Hematopoietic multipotent progenitor cell treated with erythropoietin and hydrocortisone succinate and interleukin-3 and kit ligand, for 15 days (in vitro differentiated cells): ENCODE data around the gene AMPD3.

Source experiments
- DNase-seq: peaks from one replicate; pipeline ENCODE4 v3.0.0-alpha.2; 2015; ENCODE audit warnings: low spot score

Gene AMPD3

DNA sequence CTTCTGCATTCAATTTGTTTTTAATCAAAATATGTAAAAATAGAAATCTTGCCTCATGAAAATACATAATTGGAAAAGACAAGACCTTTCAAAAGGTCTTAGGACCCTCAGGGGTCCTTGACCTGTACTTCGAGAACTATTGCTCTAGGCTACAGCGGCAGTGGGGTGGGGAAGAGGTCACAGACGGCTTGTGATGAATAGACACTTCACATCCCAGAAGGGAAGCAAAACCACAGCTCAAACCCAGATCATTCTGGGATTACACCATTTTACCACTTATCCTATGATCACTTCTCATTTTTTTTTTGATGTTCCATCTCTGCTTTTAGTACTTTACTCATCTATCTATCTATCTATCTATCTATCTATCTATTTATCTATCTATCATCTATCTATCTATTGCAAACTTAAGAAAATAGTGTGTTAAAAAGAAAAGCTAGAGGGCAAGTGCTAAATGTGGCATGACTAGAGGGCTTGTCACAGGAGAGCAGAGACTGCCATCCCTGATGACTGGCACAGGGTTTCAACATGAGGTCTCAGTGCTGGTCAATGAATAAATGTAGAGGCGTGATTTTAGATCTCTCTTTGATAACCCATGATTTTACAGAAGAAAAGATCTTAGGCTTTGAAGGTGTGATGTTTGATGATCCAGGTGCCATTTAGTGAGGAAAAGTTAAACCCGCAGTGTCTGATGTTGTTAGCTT, 48.9 kb downstream of the AMPD3 start:
- no peak for DNase-seq

GRCh38 chr11:10504490-10504889, 49.4 kb downstream of the AMPD3 start:
- no peak for DNase-seq

- no peak for DNase-seq
These were observed 50.4 kb downstream of the AMPD3 start for GRCh38 chr11:10505278-10506007.

- DNase-seq, result no peak
These were observed 50.9 kb downstream of the AMPD3 start for GRCh38 chr11:10506008-10506370.

DNA sequence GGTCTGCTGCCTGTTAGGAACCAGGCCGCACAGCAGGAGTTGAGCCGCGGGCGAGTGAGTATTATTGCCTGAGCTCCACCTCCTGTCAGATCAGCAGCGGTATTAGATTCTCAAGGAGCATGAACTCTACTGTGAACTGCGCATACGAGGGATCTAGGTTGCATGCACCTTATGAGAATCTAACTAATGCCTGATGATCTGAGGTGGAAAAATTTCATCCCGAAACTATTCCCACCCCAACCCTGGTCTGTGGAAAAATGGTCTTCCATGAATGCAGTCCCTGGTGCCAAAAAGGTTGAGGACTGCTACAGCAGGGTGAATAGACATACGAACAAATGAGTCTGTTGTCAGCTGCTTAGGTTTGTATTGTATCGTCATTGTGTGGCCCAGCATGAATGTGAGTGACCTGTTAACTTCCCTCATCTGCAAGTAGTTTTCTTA, 56.1 kb downstream of the AMPD3 start:
- no peak for DNase-seq

DNA sequence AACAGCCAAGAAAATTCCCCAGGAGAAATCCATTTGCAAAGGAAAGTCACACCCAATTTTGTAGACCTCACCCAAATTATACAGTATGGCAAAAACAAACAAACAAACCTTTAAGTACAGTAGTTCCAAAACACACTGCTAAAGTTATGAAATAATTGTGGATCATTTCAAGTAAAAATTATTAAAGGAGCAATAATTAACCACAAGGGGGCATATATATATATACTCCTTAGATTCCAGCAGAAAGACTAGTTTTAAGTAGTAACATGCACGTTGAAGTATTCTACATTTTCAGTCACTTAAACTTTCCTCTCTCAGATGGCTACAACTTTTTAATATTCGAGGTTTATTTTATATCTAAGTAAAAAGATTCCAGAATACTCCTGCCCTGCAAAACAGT, 59.1 kb downstream of the AMPD3 start:
- peak; percentile 58 for DNase-seq

DNA sequence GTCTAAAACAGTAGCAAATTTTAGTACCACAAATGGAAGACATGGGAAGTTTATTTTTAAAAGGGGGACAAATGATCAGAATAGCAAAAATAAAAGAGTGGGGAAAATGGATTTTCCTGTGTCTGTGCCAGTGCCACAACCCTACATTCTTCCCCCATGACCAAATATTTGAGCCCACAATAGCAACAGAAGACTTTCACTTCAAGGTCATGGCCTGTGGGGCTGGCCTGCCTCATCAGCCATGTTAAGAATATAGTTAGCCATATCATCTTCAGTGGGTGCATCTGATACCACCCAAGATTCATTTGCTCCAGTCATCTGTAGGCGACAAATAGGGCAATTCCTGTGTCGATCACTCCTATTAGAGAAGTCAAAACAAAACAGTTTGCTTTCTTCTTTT, 59.6 kb downstream of the AMPD3 start:
- DNase-seq, result no peak

DNA sequence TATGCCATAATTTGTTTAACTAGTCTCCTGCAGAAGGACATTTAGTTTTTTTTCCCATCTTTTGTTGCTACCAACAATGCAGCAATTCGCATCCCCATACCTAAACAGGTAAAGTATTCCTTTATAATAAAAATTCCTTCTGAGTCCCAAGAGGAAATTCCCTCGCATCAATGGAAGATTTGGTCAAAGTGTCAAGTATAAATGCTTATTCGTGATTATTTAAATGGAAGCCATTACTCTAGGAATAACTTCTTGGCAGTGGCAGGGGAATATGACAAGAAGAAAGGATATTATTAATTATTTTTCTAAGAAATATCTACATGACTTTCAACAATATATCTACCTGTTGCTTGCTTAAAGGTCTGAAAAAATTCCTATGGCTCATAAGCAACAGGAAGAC, 60.4 kb downstream of the AMPD3 start:
- DNase-seq, result no peak

DNA sequence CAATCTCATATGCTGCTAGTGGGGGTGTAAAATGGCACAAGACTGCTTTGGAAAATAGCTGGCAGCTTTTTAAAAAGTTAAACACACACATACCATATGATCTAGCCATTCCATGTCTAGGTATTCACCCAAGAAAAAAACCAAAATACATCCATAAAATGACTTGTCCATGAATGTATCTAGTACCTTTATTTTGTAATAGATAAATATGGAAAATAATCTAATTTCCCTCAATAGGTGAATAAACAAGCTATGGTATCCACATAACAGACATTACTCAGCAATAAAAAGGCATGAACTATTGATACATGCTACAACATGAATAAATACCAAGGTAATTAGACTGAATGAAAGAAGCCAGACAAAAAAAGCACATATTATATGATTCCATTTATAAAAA, 63.1 kb downstream of the AMPD3 start:
- no peak for DNase-seq

DNA sequence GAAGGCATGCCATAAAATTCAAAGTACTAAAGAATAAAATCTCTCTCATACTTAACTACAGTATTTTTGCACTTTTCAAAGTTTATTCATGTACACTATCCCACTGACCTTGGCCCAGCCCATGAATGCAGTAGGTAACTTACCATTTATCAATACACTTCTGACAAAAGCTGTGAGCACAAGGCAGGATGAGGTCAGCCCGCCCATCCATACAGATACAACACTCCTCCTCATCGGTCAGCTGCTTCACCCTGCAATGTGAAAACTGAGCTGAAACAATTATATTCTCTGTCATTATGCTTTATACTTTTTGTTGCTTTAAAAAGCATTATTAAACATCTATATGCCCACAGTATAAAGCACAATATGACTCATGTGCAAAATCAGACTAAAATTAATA, 63.8 kb downstream of the AMPD3 start:
- DNase-seq, result no peak

DNA sequence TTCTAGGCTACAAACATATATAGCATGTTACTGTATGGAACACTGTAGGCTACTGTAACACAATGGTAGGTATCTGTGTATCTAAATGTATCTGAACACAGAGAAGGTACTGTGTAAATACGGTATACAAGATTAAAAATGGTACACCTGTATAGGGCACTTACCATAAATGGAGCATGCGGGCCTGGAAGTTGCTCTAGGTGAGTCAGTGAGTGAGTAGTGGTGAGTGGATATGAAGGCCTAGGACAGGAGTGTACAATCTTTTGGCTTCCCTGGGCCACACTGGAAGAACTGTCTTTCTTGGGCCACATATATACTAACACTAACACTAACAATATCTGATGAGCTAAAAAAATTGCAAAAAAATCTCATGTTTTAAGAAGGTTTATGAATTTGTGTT, 64.6 kb downstream of the AMPD3 start:
- no peak for DNase-seq

GRCh38 chr11:10520562-10520961, 65.5 kb downstream of the AMPD3 start:
- DNase-seq, result no peak

DNA sequence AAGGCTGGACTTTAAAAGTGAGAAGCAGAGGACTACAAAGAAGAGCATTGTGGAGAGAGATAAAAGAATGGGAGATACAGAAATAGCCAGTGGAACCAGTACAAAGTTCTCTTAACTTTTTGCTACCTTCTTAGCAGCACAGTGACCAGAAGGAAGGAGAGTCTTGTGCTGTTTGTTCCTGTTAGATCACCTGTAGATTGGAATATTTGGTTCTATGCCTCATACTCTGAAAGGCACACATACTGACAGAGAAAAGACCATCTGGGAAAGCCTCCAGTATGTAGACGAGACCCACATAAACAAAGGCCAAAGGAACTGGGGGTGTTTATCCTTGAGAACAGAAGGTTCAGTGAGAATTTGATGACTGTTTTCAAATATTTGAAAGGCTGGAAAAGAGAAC, 67.2 kb downstream of the AMPD3 start:
- no peak for DNase-seq

DNA sequence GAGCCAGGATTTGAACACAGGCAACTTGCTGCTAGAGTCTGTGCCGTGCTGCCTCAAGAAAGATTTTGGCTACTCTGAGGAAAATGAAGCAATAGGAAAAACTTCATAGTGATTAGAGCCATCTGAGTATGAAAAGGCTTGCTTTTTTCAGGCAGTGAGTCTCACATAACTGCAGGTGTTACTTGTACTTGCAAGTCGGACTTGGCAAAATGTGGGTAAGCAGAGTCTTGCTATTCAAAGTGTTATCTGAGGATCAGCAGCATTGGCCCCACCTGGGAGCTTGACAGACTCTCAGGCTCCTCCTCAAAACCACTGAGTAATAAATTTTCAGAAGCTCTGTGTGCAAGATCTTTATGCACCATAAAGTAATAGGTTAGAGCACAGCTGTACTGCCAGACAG, 67.9 kb downstream of the AMPD3 start:
- no peak for DNase-seq

- DNase-seq, result no peak
These were observed 69.4 kb downstream of the AMPD3 start for GRCh38 chr11:10524471-10524870.

GRCh38 chr11:10526974-10527918, 72.2 kb downstream of the AMPD3 start:
- DNase-seq, result no peak

DNA sequence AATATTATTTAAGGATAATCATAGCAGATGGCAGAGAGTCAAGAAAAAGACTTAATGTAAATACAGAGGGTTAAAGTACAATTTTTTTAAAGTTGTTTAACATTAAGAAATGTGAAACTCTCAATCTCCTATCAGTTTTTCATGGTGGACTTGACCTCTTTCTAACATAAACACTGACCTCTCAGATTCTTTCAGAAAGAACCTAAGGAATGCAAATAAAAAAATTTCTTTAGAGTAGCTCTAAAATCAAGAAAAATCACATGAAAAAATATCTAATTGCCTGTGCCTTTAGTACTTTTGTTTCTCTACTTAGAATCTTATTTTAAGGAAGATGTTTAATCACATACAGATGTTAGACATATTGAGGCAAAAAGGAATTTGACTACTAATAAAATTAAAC, 73.1 kb downstream of the AMPD3 start:
- DNase-seq, result no peak

DNA sequence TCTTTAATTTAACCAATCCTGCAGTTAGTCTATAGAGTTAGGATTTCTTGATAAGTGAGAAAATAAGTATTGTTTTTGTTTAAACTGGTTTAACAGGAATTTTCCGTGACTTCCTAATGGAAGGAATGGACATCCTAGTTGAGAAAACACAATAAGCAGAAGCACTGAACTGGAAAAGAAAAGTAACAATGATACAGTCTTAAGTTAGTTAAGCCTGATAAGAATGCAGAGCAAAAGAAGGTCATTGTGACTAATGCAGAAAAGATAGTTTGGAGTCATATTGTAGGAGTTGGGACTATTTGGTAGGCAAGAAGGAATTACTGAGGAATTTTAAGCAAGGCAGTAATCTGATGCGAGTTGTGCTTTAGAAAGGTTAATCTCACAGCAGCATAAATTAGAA, 74.2 kb downstream of the AMPD3 start:
- DNase-seq, result no peak

DNA sequence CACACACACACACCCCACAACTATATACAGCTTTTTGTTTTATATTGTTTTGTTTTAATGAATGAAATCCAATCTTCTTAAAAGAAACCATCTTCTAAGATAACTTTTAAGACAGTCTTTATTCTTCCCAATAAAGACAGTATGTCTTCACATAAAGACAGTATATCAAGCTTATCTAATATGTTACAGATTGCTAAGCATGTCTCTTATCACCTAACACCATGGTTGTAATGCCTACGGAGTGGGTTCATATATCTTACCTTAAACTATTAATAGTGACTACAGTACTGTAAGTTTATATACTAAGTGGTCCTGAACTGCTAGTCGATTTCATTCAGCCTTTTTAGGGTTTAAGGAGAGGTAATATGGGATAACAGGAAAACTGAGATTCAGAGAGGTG, 77.5 kb downstream of the AMPD3 start:
- DNase-seq, result no peak

DNA sequence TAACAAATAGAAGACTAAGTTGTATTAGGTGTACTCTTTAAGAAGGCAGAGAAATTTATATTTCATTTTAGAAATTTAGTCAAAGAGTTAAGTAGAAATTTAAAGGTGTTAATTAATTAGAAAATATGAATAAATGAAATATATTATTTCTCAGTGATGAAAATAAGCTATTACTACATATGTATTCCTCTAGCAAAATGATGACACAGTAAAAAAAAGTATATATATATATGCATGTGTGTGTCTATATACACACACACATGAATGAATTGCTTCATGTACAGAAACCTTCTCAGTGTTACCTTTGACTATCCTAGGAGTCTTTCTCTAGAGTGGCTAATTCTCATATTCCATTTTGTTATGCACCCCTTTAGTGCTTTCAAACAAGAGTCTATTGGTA, 78.3 kb downstream of the AMPD3 start:
- DNase-seq, result no peak

DNA sequence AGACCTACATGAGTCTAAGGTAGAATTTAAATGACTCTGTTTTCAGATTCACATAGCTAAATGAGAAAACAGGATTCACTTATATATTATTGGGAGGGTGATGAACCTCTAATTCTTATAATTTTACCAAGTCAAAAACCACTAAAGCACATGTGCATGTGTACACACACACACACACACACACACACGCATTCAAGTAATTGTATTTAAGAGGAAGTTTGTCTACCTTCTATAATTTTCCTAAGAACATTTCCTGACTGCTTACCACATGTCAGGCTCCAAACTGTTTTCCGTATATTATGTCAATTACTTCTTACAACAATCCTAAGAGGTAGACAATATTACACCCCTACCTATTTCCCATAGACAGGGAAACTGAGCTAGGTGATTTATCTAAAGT, 79.3 kb downstream of the AMPD3 start:
- no peak for DNase-seq

- DNase-seq, result no peak
These were observed 82.5 kb downstream of the AMPD3 start for GRCh38 chr11:10537600-10537999.

GRCh38 chr11:10538924-10539323, 83.9 kb downstream of the AMPD3 start:
- no peak for DNase-seq
